GM18502 (cell line): ENCODE results near the gene OR2W1.

ENCODE experiments used
- ATAC-seq: cut with Tn5 transposase; IDR thresholded peaks from one replicate; pipeline ENCODE4 v1.9.1; 2021; ENCODE audit warnings: mild to moderate bottlenecking; ENCODE audit not compliant: unreplicated experiment, poor library complexity

OR2W1 gene

DNA sequence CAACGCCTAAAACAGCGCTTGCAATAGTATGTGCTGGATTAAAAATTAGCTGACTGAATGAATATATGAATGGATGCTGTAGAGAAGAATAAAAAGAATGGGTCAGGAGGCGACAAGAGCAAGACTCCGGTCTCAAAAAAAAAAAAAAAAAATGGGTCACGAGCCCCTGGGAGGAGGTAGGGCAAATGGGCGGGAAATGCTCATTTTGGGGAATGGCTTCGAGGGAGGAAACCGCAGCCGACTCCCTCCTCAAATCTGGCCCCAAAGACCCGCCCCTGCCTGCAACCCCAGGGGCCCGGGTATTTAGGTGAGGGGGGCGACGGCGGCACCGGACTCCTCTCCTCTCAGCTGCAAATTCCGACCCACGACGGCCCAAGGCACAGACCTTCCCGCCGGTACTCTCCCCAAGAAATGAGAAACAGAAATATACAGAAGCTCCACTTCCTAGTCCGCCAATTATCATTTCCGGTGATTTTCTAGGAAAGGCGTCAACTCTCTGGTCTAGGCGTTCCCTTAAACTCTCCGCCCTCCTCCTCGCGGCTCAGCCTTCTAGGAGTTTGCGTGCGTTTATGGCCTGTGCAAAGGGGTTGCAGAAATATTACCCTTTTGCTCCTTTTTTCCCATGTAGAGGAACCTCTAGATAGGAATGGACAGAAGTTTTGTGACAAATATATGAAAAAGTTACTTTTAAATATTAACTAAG is 39.6 kb downstream of the OR2W1 start, which contains the start of gene ZNF311:
Gene ZNF311 (minus strand): TSS at position 133 of the 703 bp plus-strand sequence. CDS start 1,361 bp downstream, outside the sequence.
- peak; percentile 44 for ATAC-seq

DNA sequence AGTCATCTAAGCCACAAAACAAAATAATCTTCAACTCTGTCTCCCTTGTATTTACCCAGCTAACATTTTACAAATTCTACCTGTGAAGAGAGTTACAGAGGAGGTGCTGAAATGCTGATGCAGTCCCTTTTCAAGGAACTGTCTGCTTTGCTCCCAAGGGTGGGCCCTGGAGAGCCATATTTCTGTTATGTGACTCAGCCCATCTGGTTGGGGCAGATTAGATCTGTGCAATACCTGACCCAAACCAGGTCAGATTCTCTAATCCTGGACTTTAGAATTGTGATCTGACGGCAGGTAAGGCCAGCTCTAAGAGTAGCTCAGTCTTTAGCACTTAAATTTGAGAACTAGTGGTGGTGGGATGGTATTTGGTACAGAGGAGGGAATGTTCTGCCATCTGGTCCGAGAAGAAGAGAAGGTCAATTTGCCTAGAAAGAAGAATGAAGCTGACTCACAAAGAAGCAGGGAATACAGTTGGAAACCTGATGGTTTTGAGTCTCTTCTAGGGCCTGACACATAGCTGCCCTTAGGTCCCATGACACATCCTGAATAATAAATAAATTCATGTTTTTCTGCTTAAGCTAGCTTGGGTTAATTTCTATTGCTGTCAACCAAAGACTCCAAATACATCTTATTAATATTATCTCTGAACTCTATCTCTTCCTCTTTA is 48.0 kb downstream of the OR2W1 start:
- ATAC-seq, result no peak

DNA sequence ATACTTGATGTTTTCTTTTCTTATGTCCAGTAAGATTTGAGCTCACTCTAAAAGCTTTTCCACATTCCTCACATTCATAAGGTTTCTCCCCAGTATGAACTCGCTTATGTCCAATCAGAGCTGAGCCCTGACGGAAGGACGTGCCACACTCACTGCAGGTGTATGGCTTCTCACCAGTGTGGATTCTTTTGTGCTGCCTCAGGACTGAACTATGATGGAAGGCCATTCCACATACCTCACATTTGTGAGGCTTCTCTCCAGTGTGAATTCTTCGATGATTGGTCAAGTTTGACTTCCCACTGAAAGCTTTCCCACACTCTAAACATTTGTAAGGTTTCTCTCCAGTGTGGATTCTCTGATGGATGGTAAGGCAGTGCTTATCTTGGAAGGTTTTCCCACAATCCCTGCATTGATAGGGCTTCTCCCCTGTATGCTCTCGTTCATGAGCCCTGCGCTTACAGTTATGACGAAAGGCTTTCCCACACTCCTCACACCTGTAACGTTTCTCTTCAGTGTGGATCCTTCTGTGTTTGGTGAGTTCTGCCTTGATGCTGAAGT is 49.8 kb downstream of the OR2W1 start:
- ATAC-seq, result no peak
